K562 (cell line): ENCODE results near the gene SLC8A2.

Source experiments
- BACH1 ChIP-seq: fragments of 200-800 bp; sonication (Bioruptor generic); IDR thresholded peaks from 2 replicates; pipeline ENCODE4 v1.6.1; 2016; ENCODE audit warnings: missing genetic modification characterization, missing compliant biosample characterization
- CTCF ChIP-seq, 3 experiments: IDR thresholded peaks in 2 of 3; conservative IDR thresholded peaks in 1 of 3; 2 replicates each; pipeline ENCODE4 v1.5.1; 2011 to 2012; ENCODE audit warnings: low read length in 3 of 3, mild to moderate bottlenecking in 3 of 3, control low read depth in 2 of 3, improper control_type of control experiment in 1 of 3, inconsistent platforms in 1 of 3, low read depth in 1 of 3, mixed read lengths in 1 of 3, moderate library complexity in 1 of 3; ENCODE audit not compliant: insufficient read depth in 2 of 3
- E2F4 ChIP-seq: sonication (generic); formaldehyde crosslinking; IDR thresholded peaks from 2 replicates; pipeline ENCODE4 v1.8.0; 2022; ENCODE audit warnings: mild to moderate bottlenecking, low read depth, missing genetic modification reagents
- ILK ChIP-seq: fragments of 450-650 bp; IDR thresholded peaks from 2 replicates; pipeline ENCODE4 v1.6.1; 2016; ENCODE audit warnings: missing genetic modification characterization, low read depth, mild to moderate bottlenecking, missing compliant biosample characterization, moderate library complexity, borderline replicate concordance
- POLR2A ChIP-seq: fragments of 450-650 bp; conservative IDR thresholded peaks from 2 replicates; pipeline ENCODE4 v1.6.1; 2016
- TRIM28 ChIP-seq: fragments of 450-650 bp; IDR thresholded peaks from 2 replicates; pipeline ENCODE4 v1.6.1; 2017
- ZNF280B ChIP-seq: fragments of 250-450 bp; sonication (Bioruptor Pico); IDR thresholded peaks from 2 replicates; pipeline ENCODE4 v1.5.1; 2021; ENCODE audit warnings: mild to moderate bottlenecking

GRCh38 chr19:47378246-47378645, 93.4 kb downstream of the SLC8A2 start:
- no peak for TF ChIP-seq CTCF (IDR thresholded peaks at IDR 0.05 in 2 of 3, conservative IDR thresholded peaks at IDR 0.05 in 1 of 3; ENCODE audit: insufficient read depth in 2 of 3, low read depth in 1 of 3, low read length in 3 of 3)
- no peak for TF ChIP-seq TRIM28
- no peak for TF ChIP-seq POLR2A
- no peak for TF ChIP-seq ILK (tag)
- no peak for TF ChIP-seq E2F4 (CRISPR knock-in tag)
- TF ChIP-seq ZNF280B: no peak
- TF ChIP-seq BACH1 (tag): no peak
